Mucosa of rectum (tissue), 2 donors: ENCODE results near the gene PNPLA6.

Source experiments
- H3K27ac ChIP-seq, 2 donors: one replicate each; pipeline ENCODE4 v1.7.0; 2013; ENCODE audit warnings: inconsistent platforms in 2 of 2, low read depth in 2 of 2, low read length in 2 of 2
- H3K27me3 ChIP-seq, 2 donors: one replicate each; pipeline ENCODE4 v1.7.0; 2013; ENCODE audit warnings: low read length in 2 of 2; ENCODE audit not compliant: control insufficient read depth in 2 of 2, insufficient read depth in 2 of 2
- H3K36me3 ChIP-seq, 2 donors: one replicate each; pipeline ENCODE4 v1.7.0; 2013; ENCODE audit warnings: low read length in 2 of 2; ENCODE audit not compliant: control insufficient read depth in 2 of 2, insufficient read depth in 2 of 2
- H3K4me1 ChIP-seq, 2 donors: one replicate each; pipeline ENCODE4 v1.7.0; 2013; ENCODE audit warnings: low read length in 2 of 2, mild to moderate bottlenecking in 1 of 2; ENCODE audit not compliant: control insufficient read depth in 2 of 2, insufficient read depth in 2 of 2
- H3K4me3 ChIP-seq, 2 donors: one replicate each; pipeline ENCODE4 v1.7.0; 2013; ENCODE audit warnings: low read length in 2 of 2
- H3K9ac ChIP-seq, 2 donors: one replicate each; pipeline ENCODE4 v1.7.0; 2013; ENCODE audit warnings: low read length in 2 of 2, low read depth in 1 of 2, mild to moderate bottlenecking in 1 of 2
- H3K9me3 ChIP-seq, 2 donors: one replicate each; pipeline ENCODE4 v1.7.0; 2013; ENCODE audit warnings: low read length in 2 of 2; ENCODE audit not compliant: control insufficient read depth in 2 of 2
- donor health status: healthy.
- donor health status: Normal muscosa, but diverticular disease.

The PNPLA6 gene

GRCh38 chr19:7607212-7607873 lies 71.8 kb downstream of the PNPLA6 start:
- Histone ChIP-seq H3K36me3 (peaks cover 20 to 21% of the 10 kb centered on the region in 2 donors), H3K27ac (no peak overlapping the region), H3K4me1 (no peaks in the 10 kb centered on the region), H3K9ac (no peak overlapping the region), H3K27me3 (no peaks in the 10 kb centered on the region), H3K9me3 (no peaks in the 10 kb centered on the region), H3K4me3 (no peak overlapping the region)

DNA sequence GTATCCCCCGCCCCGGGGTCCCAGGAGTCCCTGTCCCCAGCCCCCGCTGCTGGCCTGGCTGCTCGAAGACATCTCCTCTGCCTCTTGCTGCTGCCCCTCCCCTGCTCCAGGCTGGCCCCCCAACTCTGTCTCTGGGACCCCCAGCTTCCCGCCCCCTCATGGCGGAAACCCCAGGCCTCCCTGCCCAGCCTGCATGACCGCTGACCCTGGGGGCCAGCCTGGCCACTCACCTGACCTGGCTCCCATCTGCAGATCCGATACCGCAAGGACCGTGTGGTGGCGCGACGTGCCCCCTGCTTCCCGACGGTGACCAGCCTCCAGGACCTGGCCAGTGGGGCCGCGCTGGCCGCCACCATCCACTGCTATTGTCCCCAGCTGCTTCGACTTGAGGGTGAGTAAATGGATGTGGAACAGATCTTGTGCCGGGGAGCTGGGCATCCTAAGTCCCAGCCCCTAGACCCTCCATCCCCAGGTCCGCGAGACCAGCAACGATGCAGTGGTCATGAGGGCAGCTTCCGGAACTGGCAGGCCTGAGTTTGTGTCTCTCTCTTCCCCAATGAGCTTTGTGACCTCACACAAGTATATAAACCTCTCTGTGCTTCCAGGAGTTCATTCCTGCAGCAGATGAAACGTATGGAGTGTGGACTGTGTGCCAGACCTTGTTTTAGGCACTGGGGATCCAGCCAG lies 72.5 kb downstream of the PNPLA6 start:
- no peak overlapping the region for H3K27ac ChIP-seq
- H3K4me3 ChIP-seq: no peak overlapping the region
- H3K9me3 ChIP-seq: no peaks in the 10 kb centered on the region
- no peaks in the 10 kb centered on the region for H3K27me3 ChIP-seq
- no peaks in the 10 kb centered on the region for H3K4me1 ChIP-seq
- H3K36me3 ChIP-seq: peaks cover 20 to 21% of the 10 kb centered on the region in 2 donors
- no peak overlapping the region for H3K9ac ChIP-seq

- Histone ChIP-seq H3K36me3 (peaks cover 20% of the 10 kb centered on the region in 2 donors), H3K4me1 (no peaks in the 10 kb centered on the region), H3K9ac (no peak overlapping the region), H3K27me3 (no peaks in the 10 kb centered on the region), H3K9me3 (no peaks in the 10 kb centered on the region), H3K27ac (no peak overlapping the region), H3K4me3 (no peak overlapping the region)
Observed at GRCh38 chr19:7610491-7611240, 75.1 kb downstream of the PNPLA6 start.
